CD14-positive monocyte (primary cell): ENCODE measurements around the gene KCNJ6. TPM values are rescaled to one million over a fixed set of nuclear protein-coding genes. Genes with fewer than 3 reads are reported as not detected.

Experiments
- DNase-seq, 3 donors: peaks; one replicate each; pipeline ENCODE4 v3.0.0-alpha.2; 2011 to 2022
- H2AFZ ChIP-seq: 2 replicates; pipeline ENCODE4 v1.6.0; 2012; ENCODE audit warnings: mild to moderate bottlenecking, low read depth, low read length, inconsistent platforms; ENCODE audit not compliant: insufficient read depth, poor library complexity, severe bottlenecking
- H3K27ac ChIP-seq, 2 donors: 1 replicate in 1 of 2; 2 replicates in 1 of 2; pipeline ENCODE4 v1.5.1; 2012 to 2013; ENCODE audit warnings: low read length in 2 of 2, control low read depth in 1 of 2, inconsistent platforms in 1 of 2, low read depth in 1 of 2, mild to moderate bottlenecking in 1 of 2
- H3K27me3 ChIP-seq, 2 donors: one replicate each; pipeline versions ENCODE4 v1.6.0 to v1.6.1; 2011 to 2013; ENCODE audit warnings: low read length in 2 of 2; ENCODE audit not compliant: control insufficient read depth in 2 of 2, insufficient read depth in 2 of 2
- H3K36me3 ChIP-seq, 2 donors: replicated peaks in 1 of 2; 1 replicate in 1 of 2; 2 replicates in 1 of 2; pipeline versions ENCODE4 v1.5.1 to v1.6.1; 2012 to 2013; ENCODE audit warnings: low read length in 2 of 2, control low read depth in 1 of 2, inconsistent platforms in 1 of 2, mild to moderate bottlenecking in 1 of 2; ENCODE audit not compliant: insufficient read depth in 2 of 2, control insufficient read depth in 1 of 2
- H3K4me1 ChIP-seq, 2 donors: 1 replicate in 1 of 2; 2 replicates in 1 of 2; pipeline versions ENCODE4 v1.5.1 to v1.6.1; 2012 to 2013; ENCODE audit warnings: low read length in 2 of 2, control low read depth in 1 of 2, inconsistent platforms in 1 of 2, mild to moderate bottlenecking in 1 of 2, moderate library complexity in 1 of 2; ENCODE audit not compliant: insufficient read depth in 2 of 2, control insufficient read depth in 1 of 2
- H3K4me2 ChIP-seq: replicated peaks from 2 replicates; pipeline ENCODE3; 2012; ENCODE audit warnings: low read length, moderate library complexity, mild to moderate bottlenecking; ENCODE audit not compliant: poor library complexity, severe bottlenecking; ENCODE audit errors: extremely low read depth
- H3K4me3 ChIP-seq, 3 experiments: fragments of 200-600 bp in 1 of 3; sonication (generic) in 1 of 3; replicated peaks in 1 of 3; 1 replicate in 2 of 3; 2 replicates in 1 of 3; pipeline ENCODE4 v1.5.1; 2011 to 2013; ENCODE audit warnings: low read length in 3 of 3, mild to moderate bottlenecking in 3 of 3, control low read depth in 2 of 3, low read depth in 2 of 3, inconsistent platforms in 1 of 3, moderate library complexity in 1 of 3
- H3K79me2 ChIP-seq: 2 replicates; pipeline ENCODE4 v1.6.0; 2012; ENCODE audit warnings: mild to moderate bottlenecking, control low read depth, inconsistent platforms, low read length, moderate library complexity; ENCODE audit not compliant: insufficient read depth
- H3K9ac ChIP-seq: 2 replicates; pipeline ENCODE4 v1.6.0; 2017; ENCODE audit warnings: low read length, mild to moderate bottlenecking; ENCODE audit not compliant: insufficient read depth, poor library complexity, severe bottlenecking
- H3K9me3 ChIP-seq, 2 donors: replicated peaks in 1 of 2; 1 replicate in 1 of 2; 2 replicates in 1 of 2; pipeline versions ENCODE4 v1.5.1 to v1.6.1; 2012 to 2013; ENCODE audit warnings: low read length in 2 of 2, control low read depth in 1 of 2; ENCODE audit not compliant: control insufficient read depth in 1 of 2, insufficient read depth in 1 of 2
- H4K20me1 ChIP-seq: 2 replicates; pipeline ENCODE4 v1.6.0; 2012; ENCODE audit warnings: mild to moderate bottlenecking, low read length, control low read depth, moderate library complexity; ENCODE audit not compliant: insufficient read depth
- H3K27ac Mint-ChIP-seq, 7 donors: one replicate each; pipeline ENCODE4 v1.8.0; 2020; ENCODE audit warnings: mild to moderate bottlenecking in 7 of 7, mixed read lengths in 7 of 7, moderate library complexity in 6 of 7, inconsistent platforms in 2 of 7
- H3K27me3 Mint-ChIP-seq, 3 donors: one replicate each; pipeline ENCODE4 v1.8.0; 2021 to 2022; ENCODE audit warnings: low read depth in 3 of 3, mild to moderate bottlenecking in 3 of 3, mixed read lengths in 3 of 3, moderate library complexity in 3 of 3, inconsistent platforms in 1 of 3
- H3K36me3 Mint-ChIP-seq, 2 donors: one replicate each; pipeline ENCODE4 v1.8.0; 2020; ENCODE audit warnings: mixed read lengths in 2 of 2, inconsistent platforms in 1 of 2, mild to moderate bottlenecking in 1 of 2
- H3K4me1 Mint-ChIP-seq: one replicate; pipeline ENCODE4 v1.8.0; 2020; ENCODE audit warnings: mild to moderate bottlenecking, mixed read lengths
- H3K4me3 Mint-ChIP-seq, 2 donors: one replicate each; pipeline ENCODE4 v1.8.0; 2020; ENCODE audit warnings: mild to moderate bottlenecking in 2 of 2, mixed read lengths in 2 of 2, moderate library complexity in 1 of 2
- H3K9me3 Mint-ChIP-seq, 7 donors: one replicate each; pipeline ENCODE4 v1.8.0; 2020 to 2022; ENCODE audit warnings: mixed read lengths in 7 of 7, mild to moderate bottlenecking in 6 of 7, moderate library complexity in 6 of 7, inconsistent platforms in 2 of 7
- CTCF ChIP-seq: fragments of 200-600 bp; IDR thresholded peaks from one replicate; pipeline ENCODE4 v1.8.0; 2022; ENCODE audit warnings: antibody characterized with exemption, mild to moderate bottlenecking
- WGBS: methylation state at CpG from one replicate; pipeline ENCODE4 v1.1.5; 2013; ENCODE audit warnings: missing lambda C conversion rate; ENCODE audit not compliant: insufficient coverage; 5-methylcytosine and 5-hydroxymethylcytosine counted together
- intact Hi-C, 2 donors: fragments of 100-400 bp; cut with micrococcal nuclease; formaldehyde crosslinking; loops; one replicate each; pipeline versions ENCODE4 v1.15.0 to v1.15.1; 2023
- polyA plus RNA-seq, 3 donors: library from polyadenylated mRNA; depleted of rRNA in 1 of 3; unstranded in 2 of 3; stranded (reverse) in 1 of 3; fragments of 300-500 nt in 2 of 3; fragments of >200 nt in 1 of 3; fragmentation: Illumina TruSeq in 2 of 3; gene quantifications; 1 replicate in 2 of 3; 2 replicates in 1 of 3; pipeline ENCODE4 v1.2.3, GENCODE V29; 2012 to 2021

The KCNJ6 gene
- polyA plus RNA-seq, 3 donors = not detected

GRCh38 chr21:37656899-37657298, 259.4 kb downstream of the KCNJ6 start:
- intact Hi-C loops = no loop called here
- no peak for TF ChIP-seq CTCF
- H3K4me3 Mint-ChIP-seq = no peak overlapping the region
- WGBS = 100% methylated on average over 1 of the region's 5 CpGs
- H3K36me3 Mint-ChIP-seq = no peaks in the 10 kb centered on the region
- peaks cover 0 to 3% (median 0%) of the 10 kb centered on the region in 7 donors for H3K9me3 Mint-ChIP-seq
- H3K27ac Mint-ChIP-seq = peak overlapping the region in 1 of 7 donors; percentile 14
- Histone ChIP-seq H3K4me2 (no peak overlapping the region), H3K9ac (no peak overlapping the region), H3K4me1 (no peaks in the 10 kb centered on the region), H3K36me3 (no peaks in the 10 kb centered on the region), H3K27ac (no peak overlapping the region), H3K79me2 (no peaks in the 10 kb centered on the region), H3K27me3 (no peaks in the 10 kb centered on the region), H4K20me1 (no peaks in the 10 kb centered on the region), H3K9me3 (no peaks in the 10 kb centered on the region), H2AFZ (no peak overlapping the region), H3K4me3 (no peak overlapping the region)
- no peak for DNase-seq
- H3K27me3 Mint-ChIP-seq = peaks cover 0 to 9% (median 2%) of the 10 kb centered on the region in 3 donors
- no peaks in the 10 kb centered on the region for H3K4me1 Mint-ChIP-seq

GRCh38 chr21:37655611-37656300, 260.5 kb downstream of the KCNJ6 start:
- Mint-ChIP-seq H3K27ac (no peak overlapping the region), H3K9me3 (peaks cover 0 to 3% (median 0%) of the 10 kb centered on the region in 7 donors), H3K4me1 (no peaks in the 10 kb centered on the region), H3K27me3 (peaks cover 0 to 9% (median 2%) of the 10 kb centered on the region in 3 donors), H3K4me3 (no peak overlapping the region), H3K36me3 (no peaks in the 10 kb centered on the region)
- Histone ChIP-seq H3K9me3 (no peaks in the 10 kb centered on the region), H3K9ac (no peak overlapping the region), H2AFZ (no peak overlapping the region), H3K79me2 (no peaks in the 10 kb centered on the region), H3K4me3 (no peak overlapping the region), H3K36me3 (no peaks in the 10 kb centered on the region), H4K20me1 (no peaks in the 10 kb centered on the region), H3K27ac (no peak overlapping the region), H3K27me3 (no peaks in the 10 kb centered on the region), H3K4me2 (no peak overlapping the region), H3K4me1 (no peaks in the 10 kb centered on the region)
- intact Hi-C loops = no loop called here
- no peak for DNase-seq
- TF ChIP-seq CTCF = no peak
- WGBS = 92% methylated on average over 3 of the region's 6 CpGs
